GM18867 (cell line): Measurements from ENCODE around the gene ANO2.

Experiments used
- ATAC-seq: cut with Tn5 transposase; IDR thresholded peaks from one replicate; pipeline ENCODE4 v1.9.1; 2021; ENCODE audit warnings: mild to moderate bottlenecking, moderate library complexity; ENCODE audit not compliant: unreplicated experiment

Gene ANO2

DNA sequence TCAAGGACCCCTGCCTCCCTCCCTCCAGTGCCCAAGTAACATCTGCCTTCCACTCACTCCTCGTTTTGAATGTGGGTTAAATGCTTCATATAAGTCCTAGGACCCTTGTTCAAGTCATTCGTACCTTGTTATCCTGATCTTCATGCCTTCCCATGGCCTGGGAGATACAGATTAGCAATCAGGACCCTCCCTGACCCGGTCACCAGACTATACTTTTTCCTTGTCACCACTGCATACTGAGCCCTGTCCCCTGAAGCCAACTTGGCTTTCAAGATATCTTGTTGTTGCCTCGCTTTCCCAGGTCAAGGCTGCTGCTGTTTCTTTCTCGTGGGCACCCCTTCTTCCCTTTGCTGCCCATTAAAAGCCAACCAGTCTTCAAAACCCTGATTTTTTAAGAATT lies 208.5 kb downstream of the ANO2 start:
- ATAC-seq = no peak

GRCh38 chr12:5736016-5736415 lies 209.0 kb downstream of the ANO2 start:
- no peak for ATAC-seq

DNA sequence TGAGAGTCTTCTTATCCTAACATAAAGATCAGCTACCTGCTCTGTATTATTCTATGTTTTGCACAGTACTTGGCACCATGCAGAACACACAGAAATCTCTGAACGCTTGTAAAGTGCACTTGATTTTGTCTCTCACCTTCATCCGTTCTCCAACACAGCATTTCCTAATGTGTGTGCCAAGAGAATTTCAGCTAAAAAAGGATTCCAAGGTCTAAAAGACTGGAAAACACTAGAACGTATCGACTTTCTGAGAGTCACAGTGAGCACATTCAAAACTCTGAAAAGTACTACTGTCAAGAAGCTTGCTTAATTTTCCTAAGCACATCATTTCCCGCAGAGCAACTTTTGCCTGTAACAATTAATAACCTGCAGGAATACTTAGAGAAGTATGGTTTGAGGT lies 211.1 kb downstream of the ANO2 start:
- no peak for ATAC-seq

GRCh38 chr12:5733136-5733755 lies 211.8 kb downstream of the ANO2 start:
- ATAC-seq = no peak

- ATAC-seq = no peak
Measured at GRCh38 chr12:5730962-5731361, 214.1 kb downstream of the ANO2 start.

DNA sequence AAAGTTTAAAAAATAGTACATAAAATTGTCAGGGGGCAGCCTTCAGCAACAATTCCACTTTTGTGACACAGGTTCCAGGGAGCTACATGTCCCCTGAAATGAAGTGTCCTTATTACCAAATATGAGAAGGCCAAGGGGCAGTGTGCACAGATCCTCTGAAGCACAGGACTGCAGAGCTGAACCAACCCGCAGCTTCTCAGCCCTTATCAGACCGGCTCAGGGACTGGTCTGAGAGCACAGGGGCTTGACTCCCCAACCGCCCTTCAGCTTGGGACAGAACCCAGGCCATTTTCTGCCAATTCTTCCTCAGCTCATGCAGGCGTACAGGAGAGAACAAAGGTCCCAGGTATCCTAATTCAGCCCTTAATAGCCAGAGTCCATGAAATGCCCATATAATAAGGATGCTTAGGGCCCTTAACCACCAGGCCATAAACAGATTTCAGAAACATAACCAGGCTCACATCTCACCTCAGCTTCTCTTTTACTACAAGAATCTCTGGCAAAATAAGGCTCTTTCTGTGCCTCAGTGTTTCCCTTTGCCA lies 221.3 kb downstream of the ANO2 start:
- no peak for ATAC-seq

GRCh38 chr12:5723071-5723470 lies 222.0 kb downstream of the ANO2 start:
- ATAC-seq = no peak

- ATAC-seq = no peak
Measured at GRCh38 chr12:5720381-5721005, 224.6 kb downstream of the ANO2 start.

- ATAC-seq = no peak
Measured at GRCh38 chr12:5718680-5719079, 226.4 kb downstream of the ANO2 start.

- ATAC-seq = no peak
Measured at GRCh38 chr12:5718073-5718472, 227.0 kb downstream of the ANO2 start.

GRCh38 chr12:5716976-5717375 lies 228.1 kb downstream of the ANO2 start:
- ATAC-seq = no peak

DNA sequence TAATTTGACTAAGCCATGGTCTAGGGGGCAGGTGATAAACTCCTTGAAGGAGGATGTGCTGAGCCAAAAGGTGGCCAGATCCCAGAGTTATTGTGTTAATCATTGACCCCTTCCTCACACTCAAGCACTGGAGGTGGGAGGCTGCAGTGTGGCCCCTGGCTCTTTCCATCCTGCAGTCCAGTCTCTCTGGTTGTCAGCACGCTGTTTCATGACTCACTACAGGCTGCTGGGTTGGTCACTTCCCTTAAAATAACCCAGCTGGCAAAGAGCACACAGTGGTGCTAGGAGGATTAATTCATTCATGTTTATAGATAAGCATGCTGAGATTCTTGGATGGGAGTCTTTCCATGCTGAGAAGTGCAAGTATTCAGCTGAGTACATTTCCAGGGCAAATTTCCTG lies 228.9 kb downstream of the ANO2 start:
- no peak for ATAC-seq

GRCh38 chr12:5715021-5715420 lies 230.0 kb downstream of the ANO2 start:
- ATAC-seq = no peak

- ATAC-seq = no peak
Measured at GRCh38 chr12:5713599-5714081, 231.4 kb downstream of the ANO2 start.

- no peak for ATAC-seq
Measured at GRCh38 chr12:5710260-5710878, 234.7 kb downstream of the ANO2 start.

DNA sequence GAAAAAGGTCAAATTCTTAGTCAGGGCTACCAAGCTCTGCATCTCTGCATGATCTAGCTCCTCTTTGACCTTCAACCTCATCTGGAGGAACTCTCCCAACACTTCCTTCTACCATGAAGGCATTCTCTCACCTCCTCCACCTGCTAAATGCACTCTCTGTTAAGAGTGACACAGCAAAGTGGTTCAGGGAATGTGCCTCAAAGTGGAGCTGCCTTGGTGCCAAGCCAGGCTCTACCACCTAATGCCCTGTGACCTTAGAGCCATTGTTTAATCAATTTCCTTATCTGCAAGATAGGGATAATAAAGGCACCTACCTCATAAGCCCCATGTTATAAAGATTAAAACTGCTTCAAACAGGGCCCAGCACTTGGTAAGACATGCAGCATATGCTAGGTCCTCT lies 236.7 kb downstream of the ANO2 start:
- ATAC-seq = no peak

GRCh38 chr12:5706247-5706646 lies 238.8 kb downstream of the ANO2 start:
- ATAC-seq = no peak

DNA sequence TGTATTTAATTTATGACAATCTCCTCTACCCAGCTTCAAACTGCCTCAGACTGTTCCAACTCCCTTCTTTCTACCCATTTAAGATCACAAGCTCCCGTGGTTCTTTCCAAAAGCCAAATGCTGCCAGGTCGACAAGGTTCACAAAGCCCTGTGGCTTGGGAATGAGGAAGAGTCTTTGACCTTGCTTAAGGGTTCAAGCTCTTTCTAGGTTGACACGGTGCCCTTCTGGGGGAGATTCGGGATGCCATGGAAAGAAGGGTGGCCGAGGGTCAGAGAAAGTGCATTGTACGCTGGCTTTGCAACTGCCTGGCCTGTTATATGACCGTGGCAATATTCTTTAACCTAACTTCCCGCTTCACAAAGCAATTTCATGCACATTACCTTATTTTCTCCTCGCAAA lies 239.3 kb downstream of the ANO2 start:
- ATAC-seq = no peak

- no peak for ATAC-seq
Measured at GRCh38 chr12:5694759-5695409, 250.2 kb downstream of the ANO2 start.

GRCh38 chr12:5692850-5693249 lies 252.2 kb downstream of the ANO2 start:
- ATAC-seq = no peak

DNA sequence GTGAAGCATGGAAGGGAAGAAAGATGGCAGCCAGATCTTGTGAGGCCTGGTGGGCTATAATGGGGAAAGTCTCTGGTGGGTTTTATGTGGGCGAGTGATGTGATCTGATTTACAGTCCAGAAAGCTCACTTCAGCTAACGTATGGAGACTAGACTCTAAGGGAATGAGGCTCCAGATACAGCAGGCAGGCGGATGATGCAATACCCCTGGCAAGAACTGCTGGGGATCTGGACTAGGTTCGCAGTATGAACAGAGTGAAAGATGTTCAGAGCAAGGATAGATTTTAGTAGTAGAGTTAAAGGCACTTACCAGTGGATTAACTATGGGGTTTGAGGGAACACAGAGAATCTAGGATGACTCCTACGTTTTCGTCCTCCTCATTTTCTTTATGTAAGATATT lies 253.1 kb downstream of the ANO2 start:
- ATAC-seq = no peak

GRCh38 chr12:5690240-5690639 lies 254.8 kb downstream of the ANO2 start:
- no peak for ATAC-seq
